Spinal cord (tissue), 10 donors: ENCODE results near the gene SCIN. TPM values are rescaled to one million over a fixed set of nuclear protein-coding genes. Genes with fewer than 3 reads are reported as not detected.
"Not testable (repeated sequence)": the region's sequence is repeated elsewhere in the genome, so short reads cannot be mapped to it uniquely, and the experiment has no call there.

Experiments used
- DNase-seq, 6 donors: peaks; one replicate each; pipeline versions ENCODE4 v3.0.0 to v3.0.0-alpha.2; 2013 to 2015; ENCODE audit warnings: low spot score in 6 of 6, low read depth in 4 of 6
- H3K27ac ChIP-seq: one replicate; pipeline ENCODE4 v1.5.1; 2013; ENCODE audit warnings: low read depth, low read length, control low read depth
- H3K27me3 ChIP-seq: one replicate; pipeline ENCODE4 v1.6.1; 2013; ENCODE audit warnings: low read length; ENCODE audit not compliant: control insufficient read depth, insufficient read depth
- H3K36me3 ChIP-seq: one replicate; pipeline ENCODE4 v1.6.1; 2013; ENCODE audit warnings: low read length; ENCODE audit not compliant: control insufficient read depth, insufficient read depth
- H3K4me1 ChIP-seq: one replicate; pipeline ENCODE4 v1.6.1; 2013; ENCODE audit warnings: low read length; ENCODE audit not compliant: control insufficient read depth, insufficient read depth
- H3K4me3 ChIP-seq: one replicate; pipeline ENCODE4 v1.5.1; 2013; ENCODE audit warnings: low read depth, low read length, control low read depth
- H3K9me3 ChIP-seq: one replicate; pipeline ENCODE4 v1.6.1; 2013; ENCODE audit warnings: low read length; ENCODE audit not compliant: control insufficient read depth, insufficient read depth
- WGBS: methylation state at CpG from one replicate; pipeline ENCODE4 v1.1.5; 2013; ENCODE audit warnings: missing lambda C conversion rate; ENCODE audit not compliant: insufficient coverage; 5-methylcytosine and 5-hydroxymethylcytosine counted together
- polyA plus RNA-seq, 2 donors: library from polyadenylated mRNA; unstranded; fragments of 120-200 nt; gene quantifications; one replicate each; pipeline ENCODE4 v1.2.1, GENCODE V29; 2013; ENCODE audit not compliant: insufficient read length in 2 of 2
- total RNA-seq, 2 donors: library from RNA; depleted of rRNA in 1 of 2; stranded (reverse); fragments of 120-200 nt in 1 of 2; fragments of >200 nt in 1 of 2; gene quantifications; one replicate each; pipeline versions ENCODE4 v1.2.3 to v1.2.4, GENCODE V29; 2013 to 2014
- donor health status: healthy.

The SCIN gene
- total and polyA plus RNA-seq, 4 donors, result 7.5 to 17.0 (median 8.4) TPM

- H3K4me3 ChIP-seq, result no peak overlapping the region
- H3K27me3 ChIP-seq, result no peaks in the 10 kb centered on the region
- DNase-seq, result no peak
- H3K27ac ChIP-seq, result no peak overlapping the region
- H3K9me3 ChIP-seq, result no peaks in the 10 kb centered on the region
- H3K36me3 ChIP-seq, result no peaks in the 10 kb centered on the region
- H3K4me1 ChIP-seq, result no peaks in the 10 kb centered on the region
- no CpG with 5 or more reads among the region's 3 CpGs for WGBS
Observed at GRCh38 chr7:12653110-12653509, 82.6 kb downstream of the SCIN start.

GRCh38 chr7:12653518-12653917 is 83.0 kb downstream of the SCIN start:
- Histone ChIP-seq H3K4me1 (no peaks in the 10 kb centered on the region), H3K4me3 (no peak overlapping the region), H3K27ac (no peak overlapping the region), H3K36me3 (no peaks in the 10 kb centered on the region), H3K27me3 (no peaks in the 10 kb centered on the region), H3K9me3 (no peaks in the 10 kb centered on the region)
- DNase-seq, result no peak
- 20% methylated on average over 1 of the region's 2 CpGs for WGBS

- DNase-seq, result no peak
- Histone ChIP-seq H3K4me3 (no peak overlapping the region), H3K27ac (no peak overlapping the region), H3K36me3 (no peaks in the 10 kb centered on the region), H3K9me3 (no peaks in the 10 kb centered on the region), H3K27me3 (no peaks in the 10 kb centered on the region), H3K4me1 (no peaks in the 10 kb centered on the region)
- WGBS, result no CpG with 5 or more reads among the region's 2 CpGs
Observed at GRCh38 chr7:12655161-12655560, 84.6 kb downstream of the SCIN start.

- H3K27me3 ChIP-seq, DNase-seq, H3K4me1 ChIP-seq, H3K27ac ChIP-seq, H3K4me3 ChIP-seq, H3K36me3 ChIP-seq, H3K9me3 ChIP-seq: not testable (repeated sequence)
- 92% methylated on average over 8 of the region's 8 CpGs for WGBS
Observed at GRCh38 chr7:12660423-12660822, 89.9 kb downstream of the SCIN start.

- not testable (repeated sequence) for DNase-seq, H3K9me3 ChIP-seq, H3K27me3 ChIP-seq, H3K4me3 ChIP-seq, H3K27ac ChIP-seq, H3K4me1 ChIP-seq, H3K36me3 ChIP-seq
- WGBS, result 93% methylated on average over 2 of the region's 3 CpGs
Observed at GRCh38 chr7:12660986-12661385, 90.5 kb downstream of the SCIN start.

- H3K9me3 ChIP-seq, result no peaks in the 10 kb centered on the region
- no peak overlapping the region for H3K27ac ChIP-seq
- H3K27me3 ChIP-seq, result no peaks in the 10 kb centered on the region
- H3K4me1 ChIP-seq, result no peaks in the 10 kb centered on the region
- no peak overlapping the region for H3K4me3 ChIP-seq
- WGBS, result 100% methylated on average over 6 of the region's 6 CpGs
- no peaks in the 10 kb centered on the region for H3K36me3 ChIP-seq
- no peak for DNase-seq
Observed at GRCh38 chr7:12661581-12661980, 91.1 kb downstream of the SCIN start.

- Histone ChIP-seq H3K27me3 (no peaks in the 10 kb centered on the region), H3K4me1 (no peaks in the 10 kb centered on the region), H3K4me3 (no peak overlapping the region), H3K36me3 (no peaks in the 10 kb centered on the region), H3K27ac (no peak overlapping the region), H3K9me3 (no peaks in the 10 kb centered on the region)
- no CpG with 5 or more reads among the region's 1 CpG for WGBS
- DNase-seq, result peak in 1 of 6 donors; percentile 46
Observed at GRCh38 chr7:12670000-12670729, 99.6 kb downstream of the SCIN start.

- DNase-seq, result no peak
- H3K27ac ChIP-seq, result no peak overlapping the region
- no peak overlapping the region for H3K4me3 ChIP-seq
- H3K4me1 ChIP-seq, result no peaks in the 10 kb centered on the region
- peaks cover 3% of the 10 kb centered on the region for H3K9me3 ChIP-seq
- no peaks in the 10 kb centered on the region for H3K27me3 ChIP-seq
- H3K36me3 ChIP-seq, result no peaks in the 10 kb centered on the region
- WGBS, result no CpG with 5 or more reads among the region's 6 CpGs
Observed at GRCh38 chr7:12670743-12671520, 100.4 kb downstream of the SCIN start.

- WGBS, result 96% methylated on average over 4 of the region's 7 CpGs
- H3K36me3 ChIP-seq, DNase-seq, H3K27ac ChIP-seq, H3K4me1 ChIP-seq, H3K4me3 ChIP-seq, H3K27me3 ChIP-seq, H3K9me3 ChIP-seq: not testable (repeated sequence)
Observed at GRCh38 chr7:12673436-12673835, 102.9 kb downstream of the SCIN start.

GRCh38 chr7:12674053-12674452 is 103.5 kb downstream of the SCIN start:
- H3K27me3 ChIP-seq, result no peaks in the 10 kb centered on the region
- no peak overlapping the region for H3K4me3 ChIP-seq
- no peaks in the 10 kb centered on the region for H3K36me3 ChIP-seq
- peaks cover 3% of the 10 kb centered on the region for H3K9me3 ChIP-seq
- no peak for DNase-seq
- WGBS, result 100% methylated on average over 1 of the region's 2 CpGs
- no peak overlapping the region for H3K27ac ChIP-seq
- no peaks in the 10 kb centered on the region for H3K4me1 ChIP-seq
